ENCODE results near the gene PARD3.

The PARD3 gene

DNA sequence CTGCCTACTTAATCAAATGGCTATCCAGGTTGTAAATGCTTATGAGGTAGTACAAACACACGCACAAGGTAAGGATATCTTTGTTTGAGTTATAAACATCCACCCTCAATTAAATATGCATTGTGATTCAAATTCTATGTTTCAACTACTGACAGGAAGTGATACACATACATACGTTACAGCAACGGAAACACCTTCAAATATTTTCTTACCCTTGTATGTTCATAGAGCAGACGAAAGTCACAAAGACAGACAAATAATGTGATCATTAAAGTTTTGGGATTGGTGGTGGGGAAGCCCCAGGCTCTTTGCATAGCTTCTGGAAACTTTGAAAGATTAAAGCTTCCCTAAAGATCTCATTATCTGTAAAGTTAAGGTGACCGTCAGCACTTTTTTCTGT lies 521.0 kb downstream of the PARD3 start:
- Histone ChIP-seq H2AFZ (no peak overlapping the region), H3K4me1 (peaks cover 9% of the 10 kb centered on the region), H3K9ac (no peak overlapping the region), H3K36me3 (ENCODE audit: control insufficient read depth, insufficient read depth, low read length) (no peaks in the 10 kb centered on the region), H3K9me3 (ENCODE audit: control insufficient read depth, low read length) (no peaks in the 10 kb centered on the region), H3K4me3 (ENCODE audit: low read depth, low read length) (no peak overlapping the region), H3K27me3 (ENCODE audit: control insufficient read depth, insufficient read depth, low read length) (no peaks in the 10 kb centered on the region), H3K27ac (no peak overlapping the region), H3K4me2 (ENCODE audit: low read length) (no peak overlapping the region), H3K79me2 (no peaks in the 10 kb centered on the region)
- TF ChIP-seq, protein P1, sequence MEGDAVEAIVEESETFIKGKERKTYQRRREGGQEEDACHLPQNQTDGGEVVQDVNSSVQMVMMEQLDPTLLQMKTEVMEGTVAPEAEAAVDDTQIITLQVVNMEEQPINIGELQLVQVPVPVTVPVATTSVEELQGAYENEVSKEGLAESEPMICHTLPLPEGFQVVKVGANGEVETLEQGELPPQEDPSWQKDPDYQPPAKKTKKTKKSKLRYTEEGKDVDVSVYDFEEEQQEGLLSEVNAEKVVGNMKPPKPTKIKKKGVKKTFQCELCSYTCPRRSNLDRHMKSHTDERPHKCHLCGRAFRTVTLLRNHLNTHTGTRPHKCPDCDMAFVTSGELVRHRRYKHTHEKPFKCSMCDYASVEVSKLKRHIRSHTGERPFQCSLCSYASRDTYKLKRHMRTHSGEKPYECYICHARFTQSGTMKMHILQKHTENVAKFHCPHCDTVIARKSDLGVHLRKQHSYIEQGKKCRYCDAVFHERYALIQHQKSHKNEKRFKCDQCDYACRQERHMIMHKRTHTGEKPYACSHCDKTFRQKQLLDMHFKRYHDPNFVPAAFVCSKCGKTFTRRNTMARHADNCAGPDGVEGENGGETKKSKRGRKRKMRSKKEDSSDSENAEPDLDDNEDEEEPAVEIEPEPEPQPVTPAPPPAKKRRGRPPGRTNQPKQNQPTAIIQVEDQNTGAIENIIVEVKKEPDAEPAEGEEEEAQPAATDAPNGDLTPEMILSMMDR (IDR thresholded peaks at IDR 0.05) = no peak

DNA sequence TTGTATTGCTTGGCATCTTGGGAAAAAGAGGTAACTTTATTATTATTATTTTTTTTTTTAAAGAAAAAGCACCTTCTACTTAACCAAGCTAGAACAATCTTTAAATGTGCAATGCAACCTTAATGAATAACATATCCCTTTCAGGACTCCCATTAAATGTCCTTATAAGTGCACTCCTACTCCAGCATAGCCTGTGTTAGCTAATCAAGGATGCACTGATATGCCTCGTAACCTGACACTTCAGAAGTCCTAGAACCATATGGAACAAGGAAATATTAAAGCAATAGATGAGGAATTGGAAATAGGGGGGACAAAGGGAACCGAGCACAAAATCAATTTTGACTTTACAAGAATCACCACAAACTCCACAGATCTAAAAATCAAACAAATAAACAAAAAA lies 522.4 kb downstream of the PARD3 start:
- Histone ChIP-seq H3K36me3 (ENCODE audit: control insufficient read depth, insufficient read depth, low read length) (no peaks in the 10 kb centered on the region), H3K4me3 (ENCODE audit: low read depth, low read length) (no peak overlapping the region)
- TF ChIP-seq, protein P1 (IDR thresholded peaks at IDR 0.05) = no peak

DNA sequence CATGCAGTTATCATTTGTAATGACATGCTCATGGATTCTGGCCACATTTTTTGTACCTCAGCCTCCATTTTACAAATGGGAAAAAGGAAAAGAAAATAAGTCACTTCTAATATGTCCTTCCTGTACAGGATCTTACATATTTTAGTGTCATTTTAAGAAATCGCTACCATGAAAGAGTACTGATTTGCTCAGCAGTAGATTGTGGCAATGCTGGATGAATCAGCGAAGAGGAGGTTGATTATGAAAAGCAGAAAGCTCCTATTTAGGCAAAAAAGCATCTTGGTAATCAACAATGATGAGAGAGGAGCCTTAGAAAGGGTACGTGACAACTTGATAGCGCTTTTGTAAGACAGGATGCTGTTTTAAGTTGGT lies 522.9 kb downstream of the PARD3 start:
- Histone ChIP-seq H3K4me1 (no peaks in the 10 kb centered on the region), H3K9ac (no peak overlapping the region), H3K4me2 (ENCODE audit: low read length) (no peak overlapping the region), H2AFZ (no peak overlapping the region), H3K4me3 (ENCODE audit: low read depth, low read length) (no peak overlapping the region), H3K27me3 (ENCODE audit: control insufficient read depth, insufficient read depth, low read length) (no peaks in the 10 kb centered on the region), H3K79me2 (no peaks in the 10 kb centered on the region), H3K9me3 (ENCODE audit: control insufficient read depth, low read length) (no peaks in the 10 kb centered on the region), H3K27ac (no peak overlapping the region), H3K36me3 (ENCODE audit: control insufficient read depth, insufficient read depth, low read length) (no peaks in the 10 kb centered on the region)
- TF ChIP-seq, protein P1 (IDR thresholded peaks at IDR 0.05) = no peak

More for the DNA sequence above, 522.4 kb downstream of the PARD3 start:
- Histone ChIP-seq H2AFZ (no peak overlapping the region), H3K27me3 (ENCODE audit: control insufficient read depth, insufficient read depth, low read length) (no peaks in the 10 kb centered on the region), H3K4me2 (ENCODE audit: low read length) (no peak overlapping the region), H3K27ac (no peak overlapping the region), H3K4me1 (no peaks in the 10 kb centered on the region), H3K9me3 (ENCODE audit: control insufficient read depth, low read length) (no peaks in the 10 kb centered on the region), H3K9ac (no peak overlapping the region), H3K79me2 (no peaks in the 10 kb centered on the region)

DNA sequence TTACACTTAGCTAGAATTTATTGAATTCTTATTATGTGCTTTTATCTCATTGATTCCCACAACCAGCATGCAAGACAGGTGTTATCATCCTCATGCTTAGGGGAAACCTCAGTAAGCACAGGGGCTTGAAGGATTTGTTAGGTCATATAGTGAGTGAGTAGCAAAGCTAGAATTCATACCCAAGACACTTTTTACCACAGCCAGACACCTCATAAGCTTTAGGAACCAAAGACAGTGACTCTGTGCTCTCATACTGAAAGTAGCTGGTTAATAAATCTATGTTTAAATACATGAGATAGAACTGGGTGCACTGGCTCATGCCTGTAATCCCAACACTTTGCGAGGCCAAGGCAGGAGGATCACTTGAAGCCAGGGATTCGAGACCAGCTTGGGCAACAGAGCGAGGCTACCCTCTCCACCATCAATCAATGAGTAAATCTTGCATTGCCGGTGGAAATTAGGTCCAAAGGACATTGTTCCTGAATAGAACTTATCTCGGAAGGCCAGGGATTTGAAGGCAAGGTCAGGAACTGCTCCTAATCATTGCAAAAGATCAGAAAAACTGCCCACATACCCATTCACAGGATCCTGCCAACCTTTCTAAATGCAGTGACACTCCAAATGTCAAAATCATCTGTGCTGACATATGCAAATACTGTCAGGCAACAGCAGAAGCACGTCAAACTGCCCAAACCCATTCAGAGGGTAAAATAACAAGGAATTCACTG lies 523.5 kb downstream of the PARD3 start:
- TF ChIP-seq, protein P1 (IDR thresholded peaks at IDR 0.05) = no peak
- no peak overlapping the region for H3K27ac ChIP-seq
- no peaks in the 10 kb centered on the region for H3K27me3 ChIP-seq (ENCODE audit: control insufficient read depth, insufficient read depth, low read length)
- no peaks in the 10 kb centered on the region for H3K4me1 ChIP-seq
- no peak overlapping the region for H3K4me2 ChIP-seq (ENCODE audit: low read length)
- H3K4me3 ChIP-seq (ENCODE audit: low read depth, low read length) = no peak overlapping the region
- no peak overlapping the region for H2AFZ ChIP-seq
- no peaks in the 10 kb centered on the region for H3K9me3 ChIP-seq (ENCODE audit: control insufficient read depth, low read length)
- no peaks in the 10 kb centered on the region for H3K36me3 ChIP-seq (ENCODE audit: control insufficient read depth, insufficient read depth, low read length)
- no peak overlapping the region for H3K9ac ChIP-seq
- H3K79me2 ChIP-seq = no peaks in the 10 kb centered on the region

Data from parathyroid adenoma (tissue), 2 donors.